Activated effector memory CD4-positive, alpha-beta T cell treated with anti-CD3 and anti-CD28 coated beads, Interleukin-2, amount 50 U/mL, for 16 hours (primary cell): Measurements from ENCODE around the gene CRYBB3.
"Not testable (repeated sequence)": the region's sequence is repeated elsewhere in the genome, so short reads cannot be mapped to it uniquely, and the experiment has no call there.

Source experiments
- DNase-seq: peaks from one replicate; pipeline ENCODE4 v3.0.0-alpha.2; 2020

The CRYBB3 gene

GRCh38 chr22:25176175-25176574, 23.5 kb upstream of the CRYBB3 start:
- DNase-seq: no peak

GRCh38 chr22:25176799-25177198, 22.9 kb upstream of the CRYBB3 start:
- DNase-seq: no peak

- DNase-seq: no peak
Measured at GRCh38 chr22:25177226-25177625, 22.4 kb upstream of the CRYBB3 start.

GRCh38 chr22:25177895-25178294, 21.8 kb upstream of the CRYBB3 start:
- no peak for DNase-seq

- DNase-seq: not testable (repeated sequence)
Measured at GRCh38 chr22:25178348-25178747, 21.3 kb upstream of the CRYBB3 start.

GRCh38 chr22:25178869-25179631, 20.6 kb upstream of the CRYBB3 start:
- not testable (repeated sequence) for DNase-seq

GRCh38 chr22:25182131-25183110, 17.2 kb upstream of the CRYBB3 start:
- no peak for DNase-seq

GRCh38 chr22:25183949-25184619, 15.6 kb upstream of the CRYBB3 start:
- DNase-seq: no peak

GRCh38 chr22:25186140-25186539, 13.5 kb upstream of the CRYBB3 start:
- no peak for DNase-seq

GRCh38 chr22:25187469-25187868, 12.2 kb upstream of the CRYBB3 start:
- DNase-seq: no peak

GRCh38 chr22:25192406-25192805, 7.3 kb upstream of the CRYBB3 start:
- no peak for DNase-seq

GRCh38 chr22:25193130-25193529, 6.5 kb upstream of the CRYBB3 start:
- DNase-seq: no peak

- no peak for DNase-seq
Measured at GRCh38 chr22:25193548-25193947, 6.1 kb upstream of the CRYBB3 start.

- DNase-seq: no peak
Measured at GRCh38 chr22:25196326-25196725, 3.3 kb upstream of the CRYBB3 start.

- DNase-seq: no peak
Measured at GRCh38 chr22:25197340-25197739, 2.3 kb upstream of the CRYBB3 start.

- DNase-seq: no peak
Measured at GRCh38 chr22:25200967-25201366, 1.3 kb downstream of the CRYBB3 start.

GRCh38 chr22:25201557-25202273, 2.1 kb downstream of the CRYBB3 start:
- no peak for DNase-seq

GRCh38 chr22:25202290-25202921, 2.7 kb downstream of the CRYBB3 start:
- DNase-seq: peak; percentile 80

- DNase-seq: no peak
Measured at GRCh38 chr22:25203082-25203481, 3.4 kb downstream of the CRYBB3 start.

- DNase-seq: not testable (repeated sequence)
Measured at GRCh38 chr22:25204547-25204946, 4.9 kb downstream of the CRYBB3 start.

- no peak for DNase-seq
Measured at GRCh38 chr22:25205847-25206246, 6.2 kb downstream of the CRYBB3 start.

GRCh38 chr22:25206998-25207397, 7.3 kb downstream of the CRYBB3 start:
- no peak for DNase-seq
